Measurements from ENCODE around the gene IFNA6.

IFNA6 gene

DNA sequence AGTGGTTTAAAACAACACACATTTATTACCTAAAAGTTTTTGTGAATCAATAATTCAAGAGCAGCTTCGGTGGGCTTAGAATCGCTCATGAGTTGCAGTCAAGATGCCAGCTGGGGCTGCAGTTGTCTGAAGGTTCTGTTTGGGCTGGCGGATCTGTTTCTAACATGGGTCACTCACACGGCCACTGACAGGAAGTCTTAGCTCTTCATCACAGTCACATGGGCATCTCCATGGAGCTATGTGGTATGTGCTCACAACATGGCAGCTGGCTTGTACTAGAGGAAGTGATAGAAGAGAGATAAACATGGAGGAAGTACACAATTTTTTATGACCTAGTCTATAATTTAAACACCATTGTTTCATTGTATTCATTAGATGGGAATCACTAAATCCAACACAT is 26.6 kb downstream of the IFNA6 start:
- Histone ChIP-seq H3K4me1 (ENCODE audit: control insufficient read depth, insufficient read depth, low read length) (no peaks in the 10 kb centered on the region), H3K9ac (ENCODE audit: low read length) (no peak overlapping the region), H3K27ac (ENCODE audit: low read depth, low read length) (no peak overlapping the region), H3K4me3 (ENCODE audit: low read depth, low read length) (no peak overlapping the region), H3K9me3 (ENCODE audit: control insufficient read depth, insufficient read depth, low read depth, low read length) (no peaks in the 10 kb centered on the region), H3K36me3 (ENCODE audit: control insufficient read depth, insufficient read depth, low read length) (peaks cover 2% of the 10 kb centered on the region; the same call in 1 of the 2 replicates), H3K27me3 (ENCODE audit: control insufficient read depth, insufficient read depth, low read length) (no peaks in the 10 kb centered on the region)

DNA sequence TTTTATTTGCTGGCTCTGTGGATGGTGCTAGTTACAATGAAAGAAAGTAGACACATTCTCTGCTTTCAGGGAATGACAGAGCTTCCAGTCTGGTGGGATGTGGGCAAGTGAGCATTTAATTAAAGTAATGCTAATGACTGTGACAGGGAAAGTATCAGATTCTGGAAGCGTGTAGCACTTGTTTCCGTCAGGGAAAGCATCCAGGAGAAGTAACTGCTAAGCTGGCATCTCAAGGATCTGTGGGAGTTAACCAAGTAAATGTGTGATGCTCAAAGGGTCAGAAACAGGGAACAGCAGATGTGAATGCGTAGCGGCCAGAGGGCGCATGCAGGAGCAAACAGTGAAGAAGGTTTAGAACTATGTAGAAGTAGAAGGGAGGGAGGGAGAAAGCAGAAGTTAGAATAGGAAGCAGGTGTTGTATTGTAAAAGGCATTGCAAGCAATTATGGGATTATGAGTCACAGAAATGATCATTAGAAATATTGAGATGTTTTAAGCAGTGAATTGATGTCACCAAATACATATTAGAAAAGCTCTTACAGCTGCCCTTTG is 27.7 kb downstream of the IFNA6 start:
- no peaks in the 10 kb centered on the region for H3K4me1 ChIP-seq (ENCODE audit: control insufficient read depth, insufficient read depth, low read length)
- no peak overlapping the region for H3K4me3 ChIP-seq (ENCODE audit: low read depth, low read length)
- H3K27me3 ChIP-seq (ENCODE audit: control insufficient read depth, insufficient read depth, low read length): no peaks in the 10 kb centered on the region
- no peak overlapping the region for H3K27ac ChIP-seq (ENCODE audit: low read depth, low read length)
- H3K9ac ChIP-seq (ENCODE audit: low read length): no peak overlapping the region
- H3K9me3 ChIP-seq (ENCODE audit: control insufficient read depth, insufficient read depth, low read depth, low read length): no peaks in the 10 kb centered on the region
- peaks cover 2% of the 10 kb centered on the region; the same call in 1 of the 2 replicates for H3K36me3 ChIP-seq (ENCODE audit: control insufficient read depth, insufficient read depth, low read length)

DNA sequence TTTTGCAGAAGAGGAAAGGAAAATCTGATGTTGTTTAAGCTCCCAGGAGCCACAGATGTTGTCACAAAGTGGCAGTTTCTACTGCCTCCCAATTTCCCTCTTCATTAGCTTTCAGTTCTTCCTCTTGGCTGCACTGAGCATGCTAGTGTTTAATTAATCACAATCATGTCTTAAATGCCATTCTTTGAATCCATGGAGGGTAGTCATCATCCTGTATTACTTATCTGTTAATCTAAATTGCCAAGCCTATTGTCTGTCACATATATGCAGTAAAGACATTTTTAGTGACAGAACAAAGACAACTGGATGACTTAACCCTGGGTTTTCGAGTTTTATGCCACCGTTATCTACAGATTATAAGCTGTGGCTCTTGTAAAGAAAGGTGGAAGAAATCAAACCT is 30.2 kb downstream of the IFNA6 start:
- H3K9me3 ChIP-seq (ENCODE audit: control insufficient read depth, insufficient read depth, low read depth, low read length): no peaks in the 10 kb centered on the region
- H3K9ac ChIP-seq (ENCODE audit: low read length): no peak overlapping the region
- no peaks in the 10 kb centered on the region for H3K27me3 ChIP-seq (ENCODE audit: control insufficient read depth, insufficient read depth, low read length)
- no peaks in the 10 kb centered on the region for H3K4me1 ChIP-seq (ENCODE audit: control insufficient read depth, insufficient read depth, low read length)
- H3K36me3 ChIP-seq (ENCODE audit: control insufficient read depth, insufficient read depth, low read length): peaks cover 2% of the 10 kb centered on the region; the same call in 1 of the 2 replicates
- no peak overlapping the region for H3K27ac ChIP-seq (ENCODE audit: low read depth, low read length)
- no peak overlapping the region for H3K4me3 ChIP-seq (ENCODE audit: low read depth, low read length)

DNA sequence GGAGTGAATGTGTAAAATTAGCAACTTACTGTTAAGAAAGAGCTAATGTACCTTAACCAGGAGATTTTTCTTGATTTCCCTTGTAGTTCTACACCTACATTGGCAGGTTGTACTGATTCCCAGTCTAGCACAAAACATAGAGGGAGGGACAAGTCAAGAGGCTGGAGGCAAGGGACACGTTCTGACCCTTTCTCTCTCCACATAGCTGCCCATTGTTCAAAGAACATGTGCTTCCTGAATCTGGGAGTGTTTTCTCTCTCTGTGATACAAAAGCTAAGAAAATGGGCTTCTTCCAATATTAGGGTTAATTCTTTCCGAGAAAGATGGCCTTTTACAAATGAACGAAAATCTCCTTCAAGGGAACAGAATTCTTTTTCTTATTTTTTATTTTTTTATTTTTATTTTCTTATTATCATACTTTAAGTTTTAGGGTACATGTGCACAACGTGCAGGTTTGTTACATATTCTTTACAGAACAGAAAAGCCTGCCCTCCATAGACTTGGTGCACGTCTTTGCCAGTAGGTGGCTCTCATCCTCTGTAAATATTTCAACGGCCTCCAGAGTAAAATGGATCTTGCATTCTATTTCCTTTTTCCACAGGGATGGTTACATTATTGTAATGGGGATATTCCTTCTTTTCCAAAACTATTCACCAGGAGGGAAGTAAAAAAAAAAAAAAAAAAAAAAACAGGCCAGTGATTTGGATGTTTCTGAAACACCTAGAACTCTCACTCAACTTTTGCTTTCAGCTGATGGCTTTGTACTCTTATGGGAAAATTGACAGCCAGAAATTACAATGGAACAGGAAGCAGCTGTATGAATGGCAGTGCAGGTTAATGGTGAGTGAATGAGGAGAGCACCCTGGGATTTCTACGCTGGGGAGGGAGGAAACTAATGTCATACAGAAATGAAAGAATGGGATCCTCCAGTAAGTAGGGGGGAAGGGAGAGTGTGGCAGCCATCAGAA is 32.4 kb downstream of the IFNA6 start:
- Histone ChIP-seq H3K27ac (ENCODE audit: low read depth, low read length) (no peak overlapping the region), H3K9me3 (ENCODE audit: control insufficient read depth, insufficient read depth, low read depth, low read length) (no peaks in the 10 kb centered on the region), H3K36me3 (ENCODE audit: control insufficient read depth, insufficient read depth, low read length) (peaks cover 2% of the 10 kb centered on the region; the same call in 1 of the 2 replicates), H3K27me3 (ENCODE audit: control insufficient read depth, insufficient read depth, low read length) (no peaks in the 10 kb centered on the region), H3K4me1 (ENCODE audit: control insufficient read depth, insufficient read depth, low read length) (no peaks in the 10 kb centered on the region), H3K9ac (ENCODE audit: low read length) (no peak overlapping the region), H3K4me3 (ENCODE audit: low read depth, low read length) (no peak overlapping the region)

DNA sequence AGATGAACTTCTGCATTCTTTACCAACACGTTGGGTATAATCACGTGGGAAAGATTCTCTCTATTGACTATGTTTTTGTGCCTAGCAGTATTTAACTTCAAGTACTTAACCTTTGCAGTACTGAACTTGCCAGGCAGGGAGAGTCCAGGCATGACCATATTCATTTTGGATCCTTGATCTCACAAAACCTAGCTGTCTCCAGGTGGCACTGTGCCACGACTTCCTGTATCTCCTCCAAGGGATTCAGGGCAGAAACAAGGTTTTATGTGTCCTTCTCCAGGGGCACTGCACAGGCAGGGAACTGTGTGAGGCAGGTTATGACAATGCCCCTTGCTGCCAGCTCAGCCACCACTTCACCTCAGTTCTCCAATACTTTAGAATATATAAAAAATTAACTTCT is 33.8 kb downstream of the IFNA6 start:
- Histone ChIP-seq H3K9ac (ENCODE audit: low read length) (no peak overlapping the region), H3K4me1 (ENCODE audit: control insufficient read depth, insufficient read depth, low read length) (no peaks in the 10 kb centered on the region), H3K27ac (ENCODE audit: low read depth, low read length) (no peak overlapping the region), H3K9me3 (ENCODE audit: control insufficient read depth, insufficient read depth, low read depth, low read length) (0 out of 2 replicates have a peak, but pooled peaks cover 3% of the 10 kb centered on the region), H3K27me3 (ENCODE audit: control insufficient read depth, insufficient read depth, low read length) (no peaks in the 10 kb centered on the region), H3K4me3 (ENCODE audit: low read depth, low read length) (no peak overlapping the region), H3K36me3 (ENCODE audit: control insufficient read depth, insufficient read depth, low read length) (no peaks in the 10 kb centered on the region)

DNA sequence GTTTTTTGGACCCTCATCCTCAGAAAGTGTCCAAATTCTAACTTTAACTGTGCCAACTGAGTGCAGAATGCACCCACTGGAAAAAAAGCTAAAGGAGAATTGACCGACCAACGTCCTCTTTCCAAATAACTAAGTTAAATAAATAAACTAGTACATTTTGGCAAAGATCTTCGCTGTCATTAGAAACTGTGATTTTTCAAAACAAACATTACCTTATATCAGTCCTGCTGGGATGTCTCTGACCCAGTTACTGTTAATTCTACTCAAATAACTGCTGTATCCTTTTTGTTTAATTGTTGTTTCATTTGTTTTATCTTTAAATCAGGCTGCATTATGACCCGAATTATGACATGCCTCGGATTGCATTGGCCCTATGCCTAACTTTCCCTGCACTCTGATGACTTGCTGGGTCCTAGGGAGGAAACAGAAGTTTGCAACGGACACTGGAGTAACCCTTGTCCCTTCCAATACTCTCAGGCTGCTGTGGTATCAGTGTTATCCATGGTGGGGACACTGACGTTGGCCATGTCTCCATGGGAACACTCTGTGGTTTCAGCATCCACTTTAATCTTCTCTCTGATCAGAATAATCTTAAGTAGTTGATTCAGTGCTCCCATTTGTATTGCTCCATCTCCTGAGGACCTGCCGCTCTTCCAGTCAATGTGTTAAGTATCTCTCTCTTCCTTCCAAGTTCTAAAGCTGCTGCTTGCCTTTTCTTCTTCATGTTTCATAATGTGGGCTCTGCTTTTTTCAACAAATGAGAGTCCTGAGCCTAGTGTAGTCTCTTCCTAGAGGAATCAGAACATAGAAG is 34.5 kb downstream of the IFNA6 start:
- H3K36me3 ChIP-seq (ENCODE audit: control insufficient read depth, insufficient read depth, low read length): no peaks in the 10 kb centered on the region
- H3K9ac ChIP-seq (ENCODE audit: low read length): no peak overlapping the region
- H3K27me3 ChIP-seq (ENCODE audit: control insufficient read depth, insufficient read depth, low read length): no peaks in the 10 kb centered on the region
- 0 out of 2 replicates have a peak, but pooled peaks cover 4% of the 10 kb centered on the region for H3K9me3 ChIP-seq (ENCODE audit: control insufficient read depth, insufficient read depth, low read depth, low read length)
- no peaks in the 10 kb centered on the region for H3K4me1 ChIP-seq (ENCODE audit: control insufficient read depth, insufficient read depth, low read length)
- H3K27ac ChIP-seq (ENCODE audit: low read depth, low read length): no peak overlapping the region
- no peak overlapping the region for H3K4me3 ChIP-seq (ENCODE audit: low read depth, low read length)

DNA sequence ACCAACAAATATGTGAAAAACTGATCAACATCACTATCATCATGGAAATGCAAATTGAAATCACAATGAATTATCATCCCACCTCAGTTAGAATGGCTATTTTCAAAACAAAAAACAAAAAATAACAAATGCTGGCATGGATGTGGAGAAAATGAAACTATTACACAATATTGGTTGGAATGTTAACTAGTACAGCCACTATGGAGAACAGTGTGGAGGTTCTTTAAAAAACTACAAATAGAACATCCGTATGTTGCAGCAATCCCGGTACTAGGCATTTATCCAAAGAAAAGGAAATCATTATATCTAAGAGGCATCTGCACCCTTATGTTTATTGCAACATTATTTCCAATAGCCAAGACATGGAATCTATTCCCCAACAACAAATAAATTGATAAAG is 36.5 kb downstream of the IFNA6 start:
- H3K27me3 ChIP-seq (ENCODE audit: control insufficient read depth, insufficient read depth, low read length): no peaks in the 10 kb centered on the region
- peaks cover 4% of the 10 kb centered on the region; the same call in 1 of the 2 replicates for H3K9me3 ChIP-seq (ENCODE audit: control insufficient read depth, insufficient read depth, low read depth, low read length)
- H3K36me3 ChIP-seq (ENCODE audit: control insufficient read depth, insufficient read depth, low read length): no peaks in the 10 kb centered on the region
- no peak overlapping the region for H3K9ac ChIP-seq (ENCODE audit: low read length)
- no peak overlapping the region for H3K4me3 ChIP-seq (ENCODE audit: low read depth, low read length)
- no peaks in the 10 kb centered on the region for H3K4me1 ChIP-seq (ENCODE audit: control insufficient read depth, insufficient read depth, low read length)
- H3K27ac ChIP-seq (ENCODE audit: low read depth, low read length): no peak overlapping the region

DNA sequence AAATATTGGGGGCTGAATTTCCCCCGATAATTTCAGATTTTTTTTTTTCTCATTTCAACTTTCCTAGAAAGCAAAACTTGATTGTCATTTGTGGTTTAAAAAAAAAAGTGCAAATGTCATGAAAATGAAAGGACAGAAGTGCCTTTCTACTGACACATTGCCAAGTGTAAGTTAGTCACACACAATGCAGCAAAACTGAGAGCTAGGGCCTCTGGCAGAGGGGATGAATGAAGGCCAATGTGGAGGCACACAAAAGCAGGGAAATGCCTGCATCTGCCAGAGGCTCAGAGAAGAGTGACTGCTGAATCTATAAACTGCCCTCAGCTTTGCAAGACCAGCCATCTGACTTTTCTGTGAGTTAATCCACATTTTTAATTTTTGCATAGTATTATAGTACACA is 38.8 kb downstream of the IFNA6 start:
- no peak overlapping the region for H3K9ac ChIP-seq (ENCODE audit: low read length)
- H3K27me3 ChIP-seq (ENCODE audit: control insufficient read depth, insufficient read depth, low read length): no peaks in the 10 kb centered on the region; the same call in 1 of the 2 replicates
- no peaks in the 10 kb centered on the region for H3K4me1 ChIP-seq (ENCODE audit: control insufficient read depth, insufficient read depth, low read length)
- no peaks in the 10 kb centered on the region for H3K36me3 ChIP-seq (ENCODE audit: control insufficient read depth, insufficient read depth, low read length)
- H3K9me3 ChIP-seq (ENCODE audit: control insufficient read depth, insufficient read depth, low read depth, low read length): peaks cover 4% of the 10 kb centered on the region; the same call in 1 of the 2 replicates
- no peak overlapping the region for H3K27ac ChIP-seq (ENCODE audit: low read depth, low read length)
- H3K4me3 ChIP-seq (ENCODE audit: low read depth, low read length): no peak overlapping the region

DNA sequence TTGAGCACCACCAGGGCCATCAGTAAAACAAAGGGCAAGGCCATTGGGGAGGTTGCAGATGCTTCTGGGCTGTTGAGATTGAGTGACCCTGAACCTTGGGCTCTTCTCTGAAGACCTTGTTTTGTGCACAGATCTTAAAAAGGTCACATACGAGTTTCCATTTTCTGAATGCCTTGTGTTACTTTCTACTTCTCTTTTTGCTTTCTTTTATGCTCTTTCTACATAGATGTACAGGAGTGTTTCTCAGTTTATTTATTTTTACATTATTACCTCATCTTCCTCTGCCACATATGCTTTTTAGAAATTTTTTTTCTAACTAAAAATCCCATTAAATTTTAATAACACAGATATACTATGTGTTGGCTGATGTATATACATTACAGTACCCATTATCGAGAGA is 45.5 kb downstream of the IFNA6 start, which contains the start of gene IFNA5:
TSS of gene IFNA5 (minus strand) at position 101 of the 400 bp plus-strand sequence. CDS start at position 44, 57 bp downstream.
- H3K9ac ChIP-seq (ENCODE audit: low read length): no peak within 1 kb of the TSS
- H3K4me3 ChIP-seq (ENCODE audit: low read depth, low read length): no peak within 1 kb of the TSS
- H3K4me1 ChIP-seq (ENCODE audit: control insufficient read depth, insufficient read depth, low read length): no peaks in the 10 kb centered on the region
- H3K27ac ChIP-seq (ENCODE audit: low read depth, low read length): no peak within 1 kb of the TSS
- peaks cover 10% of the 10 kb centered on the region for H3K27me3 ChIP-seq (ENCODE audit: control insufficient read depth, insufficient read depth, low read length)
- H3K36me3 ChIP-seq (ENCODE audit: control insufficient read depth, insufficient read depth, low read length): no peaks in the 10 kb centered on the region
- no peaks in the 10 kb centered on the region; the same call in 1 of the 2 replicates for H3K9me3 ChIP-seq (ENCODE audit: control insufficient read depth, insufficient read depth, low read depth, low read length)

Data from HUES6 (cell line).